ENCODE data around the gene NDOR1.
"Not testable (repeated sequence)": the region's sequence is repeated elsewhere in the genome, so short reads cannot be mapped to it uniquely, and the experiment has no call there.

NDOR1 gene

DNA sequence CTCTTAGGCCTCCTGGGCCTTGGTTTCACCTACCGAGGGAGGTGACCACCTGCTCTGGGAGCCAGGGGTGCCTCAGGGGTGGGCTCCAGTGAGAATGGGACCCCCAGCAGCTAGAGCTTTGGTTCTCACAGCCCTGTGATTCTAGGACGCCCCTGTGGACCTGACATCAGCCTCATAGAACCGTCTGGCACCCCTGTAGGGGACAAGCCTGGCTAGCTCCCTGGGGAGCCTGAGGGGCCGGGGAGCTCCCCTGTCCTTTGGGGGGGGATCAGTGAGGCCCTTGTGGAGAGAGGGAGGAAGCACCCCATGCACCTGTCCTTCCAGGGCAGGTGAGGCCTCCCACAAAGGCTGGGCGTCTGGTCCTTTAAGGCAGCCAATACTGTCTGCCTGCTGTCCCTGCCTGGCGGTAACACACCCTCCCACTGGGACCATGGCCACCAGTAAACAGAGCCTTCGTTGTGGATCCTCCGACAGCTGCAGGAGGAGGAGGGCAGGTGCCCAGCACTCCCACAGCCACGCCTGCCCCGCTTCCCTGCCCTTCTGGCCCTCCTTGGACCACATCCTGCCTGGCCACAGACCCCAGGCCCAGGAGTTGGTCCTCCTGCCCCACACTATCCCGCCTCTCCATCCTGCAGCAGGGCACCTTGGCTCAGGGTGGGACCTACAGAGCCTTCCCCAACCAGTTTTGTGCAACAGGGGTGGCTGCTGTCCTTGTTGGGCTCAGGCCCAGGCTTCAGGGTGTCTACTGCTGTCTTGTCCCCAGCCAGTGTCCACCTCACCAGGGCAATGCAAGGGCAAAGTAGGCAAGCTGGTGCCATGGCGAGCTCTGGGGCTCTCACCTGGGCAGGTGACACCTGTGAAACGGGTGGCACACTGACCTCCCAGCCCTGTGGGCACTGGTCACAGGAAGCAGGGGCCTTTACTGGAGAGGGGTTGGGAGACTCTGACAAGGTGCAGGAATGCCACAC is 32.5 kb downstream of the NDOR1 start:
- peak; percentile 64 for DNase-seq (ENCODE audit: low read depth)
- no peak overlapping the region for H3K4me3 ChIP-seq (ENCODE audit: low read depth, low read length)
- TF ChIP-seq, protein P1, sequence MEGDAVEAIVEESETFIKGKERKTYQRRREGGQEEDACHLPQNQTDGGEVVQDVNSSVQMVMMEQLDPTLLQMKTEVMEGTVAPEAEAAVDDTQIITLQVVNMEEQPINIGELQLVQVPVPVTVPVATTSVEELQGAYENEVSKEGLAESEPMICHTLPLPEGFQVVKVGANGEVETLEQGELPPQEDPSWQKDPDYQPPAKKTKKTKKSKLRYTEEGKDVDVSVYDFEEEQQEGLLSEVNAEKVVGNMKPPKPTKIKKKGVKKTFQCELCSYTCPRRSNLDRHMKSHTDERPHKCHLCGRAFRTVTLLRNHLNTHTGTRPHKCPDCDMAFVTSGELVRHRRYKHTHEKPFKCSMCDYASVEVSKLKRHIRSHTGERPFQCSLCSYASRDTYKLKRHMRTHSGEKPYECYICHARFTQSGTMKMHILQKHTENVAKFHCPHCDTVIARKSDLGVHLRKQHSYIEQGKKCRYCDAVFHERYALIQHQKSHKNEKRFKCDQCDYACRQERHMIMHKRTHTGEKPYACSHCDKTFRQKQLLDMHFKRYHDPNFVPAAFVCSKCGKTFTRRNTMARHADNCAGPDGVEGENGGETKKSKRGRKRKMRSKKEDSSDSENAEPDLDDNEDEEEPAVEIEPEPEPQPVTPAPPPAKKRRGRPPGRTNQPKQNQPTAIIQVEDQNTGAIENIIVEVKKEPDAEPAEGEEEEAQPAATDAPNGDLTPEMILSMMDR (IDR thresholded peaks at IDR 0.05; ENCODE audit: control insufficient read depth, extremely low read depth, insufficient read depth): no peak

DNA sequence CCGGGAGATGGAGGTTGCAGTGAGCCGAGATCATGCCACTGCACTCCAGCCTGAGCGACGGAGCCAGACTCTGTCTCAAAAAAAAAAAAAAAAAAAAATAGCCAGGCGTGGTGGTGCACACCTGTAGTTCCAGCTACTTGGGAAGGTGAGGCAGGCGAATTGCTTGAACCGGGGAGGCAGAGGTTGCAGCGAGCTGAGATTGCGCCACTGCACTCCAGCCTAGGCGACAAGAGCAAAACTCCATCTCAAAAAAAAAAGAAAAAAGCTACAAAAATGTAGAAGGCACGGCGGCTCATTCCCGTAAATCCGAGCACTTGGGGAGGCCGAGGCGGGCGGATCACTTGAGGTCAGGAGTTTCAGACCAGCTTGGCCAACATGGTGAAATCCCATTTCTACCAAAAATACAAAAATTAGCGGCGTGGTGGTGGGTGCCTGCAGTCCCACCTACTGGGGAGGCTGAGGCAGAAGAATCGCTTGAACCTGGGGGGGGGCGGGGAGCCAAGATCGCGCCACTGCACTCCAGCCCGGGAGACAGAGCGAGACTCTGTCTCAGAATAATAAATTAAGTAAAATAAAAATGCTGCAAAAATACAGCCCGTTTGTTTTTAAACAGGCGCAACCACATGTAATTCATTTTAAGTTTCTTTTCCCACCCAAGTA is 34.2 kb downstream of the NDOR1 start:
- not testable (repeated sequence) for DNase-seq (ENCODE audit: low read depth)
- H3K4me3 ChIP-seq (ENCODE audit: low read depth, low read length): peak overlapping the region; percentile 73

DNA sequence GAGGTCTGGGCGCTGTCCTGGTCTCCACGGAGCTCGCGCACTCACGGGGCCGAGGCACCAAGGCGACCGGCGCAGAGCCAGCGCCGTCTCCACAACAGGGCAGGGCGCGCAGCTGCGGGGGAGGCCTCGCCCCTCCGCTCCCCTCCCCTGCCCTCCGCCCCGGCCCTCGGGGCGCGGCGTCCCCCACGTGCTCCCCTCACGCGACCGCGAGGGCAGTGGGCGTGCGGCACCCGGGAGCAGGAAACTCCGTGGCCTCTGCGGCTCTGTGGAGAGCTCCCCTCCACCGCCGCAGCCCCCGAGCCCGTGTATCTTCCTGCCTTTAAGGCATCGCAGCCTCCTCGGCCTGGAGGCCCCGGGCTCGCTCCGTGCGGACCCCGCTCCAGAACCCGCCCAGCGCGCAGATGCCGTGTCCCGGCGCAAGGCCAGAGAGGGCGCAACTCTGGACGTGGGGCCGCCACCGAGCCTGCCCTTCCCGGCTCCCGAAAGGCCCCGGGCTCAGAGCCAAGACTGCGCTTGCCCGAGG is 34.9 kb downstream of the NDOR1 start:
- peak overlapping the region; percentile 73 for H3K4me3 ChIP-seq (ENCODE audit: low read depth, low read length)
- no peak for DNase-seq (ENCODE audit: low read depth)
- TF ChIP-seq, protein P1 (IDR thresholded peaks at IDR 0.05; ENCODE audit: control insufficient read depth, extremely low read depth, insufficient read depth): no peak

DNA sequence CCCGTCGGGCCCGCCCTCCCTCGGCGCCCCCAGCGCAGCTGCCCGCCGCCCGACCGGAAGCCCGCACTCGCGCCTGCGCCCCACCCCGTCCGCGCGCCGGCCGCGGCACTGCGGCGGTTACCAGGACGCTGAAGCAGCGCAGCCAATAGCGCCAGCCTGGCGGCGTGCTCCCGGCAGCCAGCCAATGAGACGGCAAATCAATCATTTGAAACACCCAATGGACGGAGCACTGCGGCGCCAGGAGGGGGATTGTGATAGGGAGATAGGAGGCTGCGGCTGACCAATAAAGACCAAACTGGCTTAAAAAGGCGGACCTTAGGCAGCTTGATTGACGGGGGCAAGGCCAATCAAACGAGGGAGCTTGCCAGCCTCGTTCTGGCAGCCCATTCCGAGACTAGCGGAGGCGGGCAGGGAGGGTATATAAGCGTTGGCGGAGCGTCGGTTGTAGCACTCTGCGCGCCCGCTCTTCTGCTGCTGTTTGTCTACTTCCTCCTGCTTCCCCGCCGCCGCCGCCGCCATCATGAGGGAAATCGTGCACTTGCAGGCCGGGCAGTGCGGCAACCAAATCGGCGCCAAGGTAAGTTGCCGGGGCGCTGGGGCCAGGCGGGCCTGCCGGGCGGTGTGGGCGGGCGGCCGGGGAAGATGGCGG is 35.5 kb downstream of the NDOR1 start, which contains the start of gene TUBB4B:
Gene TUBB4B, plus strand, starts transcription at position 447 of the 649 bp plus-strand sequence. Its CDS starts 74 bp downstream, at position 521.
- DNase-seq (ENCODE audit: low read depth): peak; percentile 100
- TF ChIP-seq, protein P1 (IDR thresholded peaks at IDR 0.05; ENCODE audit: control insufficient read depth, extremely low read depth, insufficient read depth): no peak
- peak within 1 kb of the TSS; percentile 92 for H3K4me3 ChIP-seq (ENCODE audit: low read depth, low read length)

DNA sequence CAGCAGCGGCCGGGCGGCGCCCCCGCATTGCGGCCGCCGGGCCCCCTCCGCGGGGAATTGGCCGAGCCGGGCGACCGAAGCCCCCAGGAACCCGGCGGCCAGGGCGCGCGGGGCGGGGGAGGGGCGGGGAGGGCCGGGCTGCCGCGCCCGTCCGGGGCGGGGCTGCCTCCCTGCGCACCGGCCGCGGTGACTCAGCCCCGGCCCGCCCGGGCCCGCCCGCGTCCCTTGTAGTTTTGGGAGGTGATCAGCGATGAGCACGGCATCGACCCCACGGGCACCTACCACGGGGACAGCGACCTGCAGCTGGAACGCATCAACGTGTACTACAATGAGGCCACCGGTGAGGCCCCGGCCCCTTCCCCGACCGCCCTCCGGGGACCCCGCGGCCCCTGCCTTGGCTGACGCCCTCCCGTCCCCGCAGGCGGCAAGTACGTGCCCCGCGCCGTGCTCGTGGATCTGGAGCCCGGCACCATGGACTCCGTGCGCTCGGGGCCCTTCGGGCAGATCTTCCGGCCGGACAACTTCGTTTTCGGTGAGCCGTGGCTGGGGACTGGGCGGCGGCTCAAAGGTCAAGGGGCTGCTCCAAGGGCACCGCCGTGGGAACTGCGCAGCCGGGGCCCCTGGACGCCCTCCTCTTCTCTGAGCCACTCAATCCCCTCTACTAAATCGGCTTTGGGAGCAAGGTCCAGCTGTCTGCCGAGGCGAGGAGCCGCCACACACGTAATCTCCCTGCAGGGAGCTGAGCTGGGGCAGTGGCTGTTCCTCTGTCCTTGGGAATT is 36.2 kb downstream of the NDOR1 start:
- DNase-seq (ENCODE audit: low read depth): no peak
- TF ChIP-seq, protein P1 (IDR thresholded peaks at IDR 0.05; ENCODE audit: control insufficient read depth, extremely low read depth, insufficient read depth): no peak
- H3K4me3 ChIP-seq (ENCODE audit: low read depth, low read length): peak overlapping the region; percentile 92

DNA sequence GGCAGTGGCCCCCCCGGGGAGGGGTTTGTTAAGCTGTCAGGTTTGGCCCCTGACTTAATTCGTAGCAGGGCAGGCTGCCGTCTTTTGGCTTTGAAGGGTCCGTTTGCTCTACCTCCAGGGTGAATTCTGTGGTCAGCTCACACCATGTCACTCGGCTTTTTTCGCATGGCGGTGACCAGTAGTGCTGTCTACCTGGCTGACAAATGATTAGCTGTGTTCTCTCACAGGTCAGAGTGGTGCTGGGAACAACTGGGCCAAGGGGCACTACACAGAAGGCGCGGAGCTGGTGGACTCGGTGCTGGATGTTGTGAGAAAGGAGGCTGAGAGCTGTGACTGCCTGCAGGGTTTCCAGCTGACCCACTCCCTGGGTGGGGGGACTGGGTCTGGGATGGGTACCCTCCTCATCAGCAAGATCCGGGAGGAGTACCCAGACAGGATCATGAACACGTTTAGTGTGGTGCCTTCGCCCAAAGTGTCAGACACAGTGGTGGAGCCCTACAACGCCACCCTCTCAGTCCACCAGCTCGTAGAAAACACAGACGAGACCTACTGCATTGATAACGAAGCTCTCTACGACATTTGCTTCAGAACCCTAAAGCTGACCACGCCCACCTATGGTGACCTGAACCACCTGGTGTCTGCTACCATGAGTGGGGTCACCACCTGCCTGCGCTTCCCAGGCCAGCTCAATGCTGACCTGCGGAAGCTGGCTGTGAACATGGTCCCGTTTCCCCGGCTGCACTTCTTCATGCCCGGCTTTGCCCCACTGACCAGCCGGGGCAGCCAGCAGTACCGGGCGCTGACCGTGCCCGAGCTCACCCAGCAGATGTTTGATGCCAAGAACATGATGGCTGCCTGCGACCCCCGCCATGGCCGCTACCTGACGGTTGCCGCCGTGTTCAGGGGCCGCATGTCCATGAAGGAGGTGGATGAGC is 37.0 kb downstream of the NDOR1 start:
- DNase-seq (ENCODE audit: low read depth): no peak
- TF ChIP-seq, protein P1 (IDR thresholded peaks at IDR 0.05; ENCODE audit: control insufficient read depth, extremely low read depth, insufficient read depth): no peak
- H3K4me3 ChIP-seq (ENCODE audit: low read depth, low read length): peak overlapping the region; percentile 92

DNA sequence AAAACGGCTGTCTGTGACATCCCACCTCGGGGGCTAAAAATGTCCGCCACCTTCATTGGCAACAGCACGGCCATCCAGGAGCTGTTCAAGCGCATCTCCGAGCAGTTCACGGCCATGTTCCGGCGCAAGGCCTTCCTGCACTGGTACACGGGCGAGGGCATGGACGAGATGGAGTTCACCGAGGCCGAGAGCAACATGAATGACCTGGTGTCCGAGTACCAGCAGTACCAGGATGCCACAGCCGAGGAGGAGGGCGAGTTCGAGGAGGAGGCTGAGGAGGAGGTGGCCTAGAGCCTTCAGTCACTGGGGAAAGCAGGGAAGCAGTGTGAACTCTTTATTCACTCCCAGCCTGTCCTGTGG is 37.7 kb downstream of the NDOR1 start:
- DNase-seq (ENCODE audit: low read depth); H3K4me3 ChIP-seq (ENCODE audit: low read depth, low read length): not testable (repeated sequence)

Measured in LNCaP clone FGC (cell line).